Ishikawa (cell line): ENCODE data around the gene TRAPPC2.

Source experiments
- CEBPB ChIP-seq: IDR thresholded peaks from 2 replicates; pipeline ENCODE4 v1.6.1; 2012
- CREB1 ChIP-seq: IDR thresholded peaks from 2 replicates; pipeline ENCODE4 v1.6.1; 2012; ENCODE audit warnings: low read depth
- EGR1 ChIP-seq: IDR thresholded peaks from 2 replicates; pipeline ENCODE4 v1.6.1; 2012
- EP300 ChIP-seq: IDR thresholded peaks from 2 replicates; pipeline ENCODE4 v1.6.1; 2012; ENCODE audit warnings: borderline replicate concordance
- FOXM1 ChIP-seq: IDR thresholded peaks from 2 replicates; pipeline ENCODE4 v1.6.1; 2012; ENCODE audit warnings: low read depth, borderline replicate concordance
- MAX ChIP-seq: IDR thresholded peaks from 2 replicates; pipeline ENCODE4 v1.6.1; 2012
- NFIC ChIP-seq: IDR thresholded peaks from 2 replicates; pipeline ENCODE4 v1.6.1; 2012
- RAD21 ChIP-seq: IDR thresholded peaks from 2 replicates; pipeline ENCODE4 v1.6.1; 2012; ENCODE audit warnings: low read depth
- REST ChIP-seq: IDR thresholded peaks from 2 replicates; pipeline ENCODE4 v1.6.1; 2012; ENCODE audit warnings: low read depth, mild to moderate bottlenecking
- TAF1 ChIP-seq: IDR thresholded peaks from 2 replicates; pipeline ENCODE4 v1.6.1; 2012; ENCODE audit warnings: low read depth, mild to moderate bottlenecking
- TCF12 ChIP-seq: IDR thresholded peaks from 2 replicates; pipeline ENCODE4 v1.6.1; 2012; ENCODE audit warnings: low read depth
- TEAD4 ChIP-seq: IDR thresholded peaks from 2 replicates; pipeline ENCODE4 v1.6.1; 2012
- USF1 ChIP-seq: IDR thresholded peaks from 2 replicates; pipeline ENCODE4 v1.6.1; 2012
- YY1 ChIP-seq: IDR thresholded peaks from 2 replicates; pipeline ENCODE4 v1.6.1; 2012; ENCODE audit warnings: low read depth
- ZBTB7A ChIP-seq: IDR thresholded peaks from 2 replicates; pipeline ENCODE4 v1.6.1; 2012; ENCODE audit warnings: low read depth

The TRAPPC2 gene

GRCh38 chrX:13775837-13776236, 41.4 kb upstream of the TRAPPC2 start:
- no peak for TF ChIP-seq TAF1
- TF ChIP-seq USF1 = no peak
- TF ChIP-seq NFIC = no peak
- TF ChIP-seq EGR1 = no peak
- TF ChIP-seq RAD21 = no peak

GRCh38 chrX:13774696-13775095, 40.3 kb upstream of the TRAPPC2 start:
- no peak for TF ChIP-seq FOXM1
- no peak for TF ChIP-seq RAD21
- no peak for TF ChIP-seq USF1
- no peak for TF ChIP-seq TEAD4
- no peak for TF ChIP-seq MAX
- TF ChIP-seq CEBPB = no peak

- no peak for TF ChIP-seq EP300
- no peak for TF ChIP-seq ZBTB7A
- TF ChIP-seq TEAD4 = no peak
- no peak for TF ChIP-seq RAD21
- TF ChIP-seq EGR1 = no peak
- no peak for TF ChIP-seq TCF12
- no peak for TF ChIP-seq TAF1
Measured at GRCh38 chrX:13770013-13770535, 35.7 kb upstream of the TRAPPC2 start.

- TF ChIP-seq TCF12 = no peak
- TF ChIP-seq NFIC = no peak
- TF ChIP-seq CEBPB = no peak
- TF ChIP-seq USF1 = no peak
- TF ChIP-seq MAX = no peak
- no peak for TF ChIP-seq REST
- no peak for TF ChIP-seq CREB1
- TF ChIP-seq RAD21 = no peak
- TF ChIP-seq FOXM1 = no peak
- no peak for TF ChIP-seq EP300
- no peak for TF ChIP-seq YY1
- no peak for TF ChIP-seq TAF1
- no peak for TF ChIP-seq EGR1
- TF ChIP-seq TEAD4 = no peak
- TF ChIP-seq ZBTB7A = no peak
Measured at GRCh38 chrX:13768939-13769338, 34.5 kb upstream of the TRAPPC2 start.

- no peak for TF ChIP-seq CEBPB
- TF ChIP-seq RAD21 = no peak
Measured at GRCh38 chrX:13764765-13765164, 30.3 kb upstream of the TRAPPC2 start.

GRCh38 chrX:13764281-13764680, 29.9 kb upstream of the TRAPPC2 start:
- no peak for TF ChIP-seq TCF12
- no peak for TF ChIP-seq TEAD4
- no peak for TF ChIP-seq REST
- TF ChIP-seq USF1 = no peak
- no peak for TF ChIP-seq TAF1
- no peak for TF ChIP-seq FOXM1
- no peak for TF ChIP-seq CREB1
- TF ChIP-seq EP300 = no peak
- no peak for TF ChIP-seq EGR1
- TF ChIP-seq ZBTB7A = no peak
- no peak for TF ChIP-seq CEBPB
- no peak for TF ChIP-seq MAX
- TF ChIP-seq YY1 = no peak
- TF ChIP-seq RAD21 = no peak
- no peak for TF ChIP-seq NFIC
